Nephron progenitor cell (in vitro differentiated cells): ENCODE measurements around the gene ZFPL1.

Source experiments
- DNase-seq: peaks from one replicate; pipeline ENCODE4 v3.0.0; 2021
- H3K27ac Mint-ChIP-seq: 2 replicates; pipeline ENCODE4 v1.8.0; 2021; ENCODE audit warnings: mild to moderate bottlenecking, moderate library complexity, mixed read lengths
- H3K27me3 Mint-ChIP-seq: 2 replicates; pipeline ENCODE4 v1.8.0; 2021; ENCODE audit warnings: mild to moderate bottlenecking, low read depth, mixed read lengths; ENCODE audit not compliant: poor library complexity
- H3K36me3 Mint-ChIP-seq: 2 replicates; pipeline ENCODE4 v1.8.0; 2021; ENCODE audit warnings: low read depth, mixed read lengths
- H3K4me1 Mint-ChIP-seq: 2 replicates; pipeline ENCODE4 v1.8.0; 2021; ENCODE audit warnings: mixed read lengths
- H3K4me3 Mint-ChIP-seq: 2 replicates; pipeline ENCODE4 v1.8.0; 2021; ENCODE audit warnings: mild to moderate bottlenecking, moderate library complexity, mixed read lengths
- H3K9me3 Mint-ChIP-seq: 2 replicates; pipeline ENCODE4 v1.8.0; 2021; ENCODE audit warnings: mild to moderate bottlenecking, moderate library complexity, mixed read lengths
- TF ChIP-seq, protein P1 (sequence below): fragments of 200-600 bp; sonication (generic); IDR thresholded peaks from 2 replicates; pipeline ENCODE4 v1.5.0; 2021; ENCODE audit warnings: antibody characterized with exemption

Gene ZFPL1

DNA sequence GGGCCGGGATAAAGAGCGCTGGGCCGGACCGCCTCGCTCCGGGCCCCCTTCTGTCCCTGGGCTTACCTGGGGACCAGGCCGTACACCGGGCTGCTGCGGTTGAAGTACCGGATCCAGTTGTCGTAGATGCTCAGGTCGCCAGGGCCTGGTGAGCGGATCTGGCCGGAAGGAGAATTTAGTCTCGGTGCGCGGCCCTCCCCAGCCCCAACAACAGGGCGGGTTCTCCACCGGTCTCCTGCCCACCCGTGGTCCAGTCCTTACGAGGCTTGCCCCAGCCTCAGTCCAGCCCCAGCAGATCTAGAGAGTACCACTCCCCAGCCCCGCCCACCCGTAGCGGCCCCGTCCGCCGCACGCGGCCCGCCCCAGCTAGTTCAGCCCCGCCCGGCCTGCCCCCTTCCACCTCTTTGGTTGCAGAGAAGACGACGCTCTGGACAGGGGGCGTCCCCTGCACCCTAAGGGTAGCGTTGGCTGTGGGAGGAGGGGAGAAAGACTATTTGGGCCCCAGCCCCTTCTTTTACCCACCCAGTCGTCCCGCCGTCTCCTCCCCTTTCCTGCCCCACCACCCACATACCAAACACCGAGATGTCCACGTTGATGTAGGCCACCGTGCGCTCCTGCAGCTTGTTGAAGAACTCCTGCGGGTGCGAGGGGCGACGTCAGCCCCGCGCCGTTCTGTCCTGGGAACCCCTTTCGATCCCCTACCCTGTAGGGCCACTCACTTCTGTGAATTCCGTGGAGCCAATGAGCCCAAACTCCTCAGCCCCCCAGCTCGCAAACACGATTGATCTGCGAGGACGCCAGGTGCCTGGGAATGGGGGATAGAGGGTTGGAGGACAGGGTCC lies 36.2 kb upstream of the ZFPL1 start:
- no peak for DNase-seq
- no peak overlapping the region for H3K27ac Mint-ChIP-seq
- peaks cover 12% of the 10 kb centered on the region for H3K36me3 Mint-ChIP-seq
- H3K9me3 Mint-ChIP-seq: no peaks in the 10 kb centered on the region
- no peak overlapping the region for H3K4me3 Mint-ChIP-seq
- H3K27me3 Mint-ChIP-seq: peaks cover 9% of the 10 kb centered on the region
- peaks cover 14% of the 10 kb centered on the region for H3K4me1 Mint-ChIP-seq
- TF ChIP-seq, protein P1, sequence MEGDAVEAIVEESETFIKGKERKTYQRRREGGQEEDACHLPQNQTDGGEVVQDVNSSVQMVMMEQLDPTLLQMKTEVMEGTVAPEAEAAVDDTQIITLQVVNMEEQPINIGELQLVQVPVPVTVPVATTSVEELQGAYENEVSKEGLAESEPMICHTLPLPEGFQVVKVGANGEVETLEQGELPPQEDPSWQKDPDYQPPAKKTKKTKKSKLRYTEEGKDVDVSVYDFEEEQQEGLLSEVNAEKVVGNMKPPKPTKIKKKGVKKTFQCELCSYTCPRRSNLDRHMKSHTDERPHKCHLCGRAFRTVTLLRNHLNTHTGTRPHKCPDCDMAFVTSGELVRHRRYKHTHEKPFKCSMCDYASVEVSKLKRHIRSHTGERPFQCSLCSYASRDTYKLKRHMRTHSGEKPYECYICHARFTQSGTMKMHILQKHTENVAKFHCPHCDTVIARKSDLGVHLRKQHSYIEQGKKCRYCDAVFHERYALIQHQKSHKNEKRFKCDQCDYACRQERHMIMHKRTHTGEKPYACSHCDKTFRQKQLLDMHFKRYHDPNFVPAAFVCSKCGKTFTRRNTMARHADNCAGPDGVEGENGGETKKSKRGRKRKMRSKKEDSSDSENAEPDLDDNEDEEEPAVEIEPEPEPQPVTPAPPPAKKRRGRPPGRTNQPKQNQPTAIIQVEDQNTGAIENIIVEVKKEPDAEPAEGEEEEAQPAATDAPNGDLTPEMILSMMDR: no peak

DNA sequence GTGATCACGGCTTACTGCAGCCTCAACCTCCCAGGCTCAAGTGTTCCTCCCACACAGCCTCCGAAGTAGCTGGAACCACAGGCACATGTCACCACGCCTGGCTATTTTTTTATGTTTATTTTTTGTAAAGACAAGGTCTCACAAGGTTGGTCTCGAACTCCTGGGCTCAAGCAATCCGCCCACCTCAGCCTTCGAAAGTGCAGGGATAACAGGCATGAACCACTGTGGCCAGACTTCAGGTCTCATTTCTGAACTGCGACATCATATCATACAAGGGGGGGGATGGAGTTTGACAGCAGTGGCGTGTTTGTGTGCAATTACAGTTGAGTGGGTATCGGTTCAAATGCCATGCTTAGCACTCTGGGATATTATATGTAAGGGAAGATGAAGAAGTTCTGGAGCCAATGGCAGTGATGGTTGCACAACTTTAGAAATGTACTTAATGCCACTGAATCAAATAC lies 32.6 kb upstream of the ZFPL1 start:
- Mint-ChIP-seq H3K9me3 (no peaks in the 10 kb centered on the region), H3K4me1 (peaks cover 5% of the 10 kb centered on the region), H3K27ac (no peak overlapping the region), H3K4me3 (no peak overlapping the region), H3K36me3 (no peaks in the 10 kb centered on the region), H3K27me3 (peaks cover 37% of the 10 kb centered on the region)
- TF ChIP-seq, protein P1: no peak
- DNase-seq: no peak

DNA sequence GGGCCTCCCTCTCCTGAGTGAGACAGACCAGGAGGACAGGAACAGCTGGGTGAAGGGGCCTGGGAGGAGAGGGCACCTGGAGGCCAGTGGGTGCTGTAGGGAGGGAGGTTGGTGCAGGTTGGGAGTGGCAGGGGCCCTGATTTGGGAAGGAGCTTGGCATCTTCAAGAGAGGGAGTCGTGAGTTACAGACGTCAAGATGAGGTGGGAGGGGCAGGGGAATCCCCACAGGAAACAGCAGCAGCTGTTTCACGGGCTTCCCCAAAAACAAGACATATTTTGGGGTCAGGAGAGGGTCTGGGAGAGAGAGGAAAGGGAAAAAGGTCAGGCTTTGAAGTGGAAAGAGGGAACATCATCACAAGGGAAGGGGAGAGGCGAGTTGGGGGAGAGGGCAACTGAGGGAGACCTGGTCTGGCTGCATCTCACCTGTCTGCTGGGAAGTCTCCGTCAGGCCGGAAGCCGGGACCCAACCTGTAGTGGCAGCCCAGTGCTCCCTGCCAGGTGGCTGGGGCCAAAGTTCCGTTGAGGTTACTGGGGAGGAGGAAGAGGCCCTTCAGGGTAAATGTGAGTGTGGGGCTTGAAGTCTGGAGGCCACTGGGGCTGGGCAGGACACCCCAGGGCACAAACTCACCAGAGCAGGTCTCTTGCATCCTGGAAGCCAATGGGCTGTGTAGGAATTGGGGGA lies 30.1 kb upstream of the ZFPL1 start:
- Mint-ChIP-seq H3K9me3 (no peaks in the 10 kb centered on the region), H3K36me3 (no peaks in the 10 kb centered on the region), H3K27ac (no peak overlapping the region), H3K4me3 (no peak overlapping the region), H3K27me3 (peaks cover 37% of the 10 kb centered on the region), H3K4me1 (no peaks in the 10 kb centered on the region)
- TF ChIP-seq, protein P1: no peak
- DNase-seq: no peak

DNA sequence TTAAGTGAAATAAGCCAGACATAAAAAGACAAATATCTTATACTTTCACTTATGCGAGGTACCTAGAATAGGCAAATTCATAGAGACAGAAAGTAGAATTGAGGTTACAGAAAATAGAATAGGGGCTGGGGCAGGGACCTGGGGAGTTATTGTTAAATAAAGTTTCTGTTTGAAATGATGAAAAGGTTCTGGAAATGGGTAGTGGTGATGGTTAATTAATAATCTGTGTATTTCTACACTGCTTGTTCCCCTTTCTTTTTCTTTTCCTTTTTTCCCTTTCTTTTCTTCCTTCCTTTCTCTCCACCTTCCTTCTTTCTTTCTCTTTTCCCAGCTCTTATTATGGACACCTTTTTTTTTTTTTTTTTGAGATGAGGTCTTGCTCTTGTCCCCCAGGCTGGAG lies 28.5 kb upstream of the ZFPL1 start:
- TF ChIP-seq, protein P1: no peak
- H3K4me1 Mint-ChIP-seq: no peaks in the 10 kb centered on the region
- no peaks in the 10 kb centered on the region for H3K36me3 Mint-ChIP-seq
- H3K9me3 Mint-ChIP-seq: no peaks in the 10 kb centered on the region
- no peak overlapping the region for H3K27ac Mint-ChIP-seq
- no peak for DNase-seq
- peaks cover 44% of the 10 kb centered on the region for H3K27me3 Mint-ChIP-seq
- no peak overlapping the region for H3K4me3 Mint-ChIP-seq

DNA sequence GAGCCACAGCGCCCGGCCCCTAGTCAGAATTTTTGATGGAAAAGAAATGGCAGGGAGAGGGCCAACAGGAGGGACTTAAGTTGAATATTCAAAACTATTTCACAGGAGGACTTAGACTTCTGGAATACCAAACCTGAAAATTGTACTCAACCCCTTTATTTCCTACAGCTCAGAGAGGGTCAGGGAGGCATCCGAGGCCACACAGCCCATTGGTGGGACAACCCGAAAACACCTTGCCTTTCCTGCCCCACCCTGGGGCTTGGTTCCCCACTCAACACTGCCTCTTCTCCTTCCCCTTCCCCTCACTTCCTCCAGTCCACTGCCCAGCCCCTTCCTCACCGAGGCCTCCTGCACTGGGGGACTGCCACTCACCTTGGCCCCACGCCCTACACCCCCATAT lies 27.0 kb upstream of the ZFPL1 start:
- no peaks in the 10 kb centered on the region for H3K4me1 Mint-ChIP-seq
- no peaks in the 10 kb centered on the region for H3K36me3 Mint-ChIP-seq
- DNase-seq: no peak
- H3K27me3 Mint-ChIP-seq: peaks cover 45% of the 10 kb centered on the region
- H3K27ac Mint-ChIP-seq: no peak overlapping the region
- TF ChIP-seq, protein P1: no peak
- H3K4me3 Mint-ChIP-seq: no peak overlapping the region
- no peaks in the 10 kb centered on the region for H3K9me3 Mint-ChIP-seq
